Measurements from ENCODE around the gene ZBTB17. TPM values are rescaled to one million over a fixed set of nuclear protein-coding genes. Genes with fewer than 3 reads are reported as not detected.
A peak's percentile ranks its signal among the peaks of the same experiment; 100 is the strongest.

Gene ZBTB17
- total RNA-seq, 1 donor from 2014 or later: 51.5 TPM

GRCh38 chr1:15949453-15950245 lies 26.3 kb downstream of the ZBTB17 start:
- Mint-ChIP-seq H3K4me3 (no peak overlapping the region), H3K27ac (ENCODE audit: unreplicated experiment) (peak overlapping the region; percentile 28), H3K4me1 (peaks cover 34% of the 10 kb centered on the region), H3K36me3 (ENCODE audit: low read depth) (peaks cover 9% of the 10 kb centered on the region), H3K27me3 (ENCODE audit: low read depth) (no peaks in the 10 kb centered on the region), H3K9me3 (no peaks in the 10 kb centered on the region)
- no peak for TF ChIP-seq CTCF (conservative IDR thresholded peaks at IDR 0.05)
- DNase-seq (ENCODE audit: low read depth, low spot score): no peak

- peaks cover 28% of the 10 kb centered on the region for H3K4me1 Mint-ChIP-seq
- H3K4me3 Mint-ChIP-seq: no peak overlapping the region
- H3K27me3 Mint-ChIP-seq (ENCODE audit: low read depth): no peaks in the 10 kb centered on the region
- peaks cover 9% of the 10 kb centered on the region for H3K36me3 Mint-ChIP-seq (ENCODE audit: low read depth)
- peak overlapping the region; percentile 87 for H3K27ac Mint-ChIP-seq (ENCODE audit: unreplicated experiment)
- no peak for TF ChIP-seq CTCF (conservative IDR thresholded peaks at IDR 0.05)
- no peaks in the 10 kb centered on the region for H3K9me3 Mint-ChIP-seq
- DNase-seq (ENCODE audit: low read depth, low spot score): no peak
Observed at GRCh38 chr1:15948595-15949452, 27.1 kb downstream of the ZBTB17 start.

- H3K4me1 Mint-ChIP-seq: peaks cover 24% of the 10 kb centered on the region
Observed at GRCh38 chr1:15948091-15948591, 27.8 kb downstream of the ZBTB17 start.

GRCh38 chr1:15947382-15948090 lies 28.4 kb downstream of the ZBTB17 start:
- TF ChIP-seq CTCF (conservative IDR thresholded peaks at IDR 0.05): no peak
- H3K27ac Mint-ChIP-seq (ENCODE audit: unreplicated experiment): no peak overlapping the region

More at GRCh38 chr1:15948091-15948591, 27.8 kb downstream of the ZBTB17 start:
- no peak for DNase-seq (ENCODE audit: low read depth, low spot score)
- H3K27ac Mint-ChIP-seq (ENCODE audit: unreplicated experiment): no peak overlapping the region
- peaks cover 9% of the 10 kb centered on the region for H3K36me3 Mint-ChIP-seq (ENCODE audit: low read depth)
- TF ChIP-seq CTCF (conservative IDR thresholded peaks at IDR 0.05): no peak
- no peaks in the 10 kb centered on the region for H3K9me3 Mint-ChIP-seq
- peak overlapping the region; percentile 59 for H3K4me3 Mint-ChIP-seq
- H3K27me3 Mint-ChIP-seq (ENCODE audit: low read depth): no peaks in the 10 kb centered on the region

More at GRCh38 chr1:15947382-15948090, 28.4 kb downstream of the ZBTB17 start:
- DNase-seq (ENCODE audit: low read depth, low spot score): no peak
- Mint-ChIP-seq H3K9me3 (no peaks in the 10 kb centered on the region), H3K4me3 (peak overlapping the region; percentile 59), H3K27me3 (ENCODE audit: low read depth) (no peaks in the 10 kb centered on the region), H3K36me3 (ENCODE audit: low read depth) (peaks cover 8% of the 10 kb centered on the region), H3K4me1 (peaks cover 22% of the 10 kb centered on the region)

Data from neural crest cell (in vitro differentiated cells).